ENCODE results near the gene WDFY4. TPM values are rescaled to one million over a fixed set of nuclear protein-coding genes. Genes with fewer than 3 reads are reported as not detected.

WDFY4 gene
- total RNA-seq, 1 experiment from 2014 or later: not detected

GRCh38 chr10:48784031-48784430, 99.4 kb downstream of the WDFY4 start:
- TF ChIP-seq CTCF (conservative IDR thresholded peaks at IDR 0.05) (no peak), EZH2 (IDR thresholded peaks at IDR 0.05; ENCODE audit: low read depth) (no peak)
- no peak overlapping the region for H3K27ac ChIP-seq
- CTCF ChIA-PET: no interaction called here
- no TSS peak for BruUV-seq (replicated peaks)
- H3K9me3 ChIP-seq (ENCODE audit: insufficient read depth, low read depth): no peaks in the 10 kb centered on the region
- intact Hi-C loops (cut with micrococcal nuclease; ENCODE audit: unreplicated experiment): no loop called here
- no peak for DNase-seq
- H4K20me1 ChIP-seq (ENCODE audit: insufficient read depth): no peaks in the 10 kb centered on the region
- no peaks in the 10 kb centered on the region for H3K79me2 ChIP-seq (ENCODE audit: low read depth)
- H3K27me3 ChIP-seq (ENCODE audit: insufficient read depth, low read depth): peaks cover 34% of the 10 kb centered on the region
- H3K4me2 ChIP-seq: no peak overlapping the region
- no peak overlapping the region for H3K4me3 ChIP-seq
- H2AFZ ChIP-seq: no peak overlapping the region
- no peaks in the 10 kb centered on the region for H3F3A ChIP-seq (ENCODE audit: insufficient read depth, low read depth)
- no peaks in the 10 kb centered on the region for H3K4me1 ChIP-seq (replicated peaks; ENCODE audit: insufficient read depth)
- H3K9me2 ChIP-seq (ENCODE audit: insufficient read depth): no peaks in the 10 kb centered on the region
- POLR2A ChIA-PET (ENCODE audit: unreplicated experiment): interaction anchor here (0.7 kb wide), 1 partner anchor 11 kb away, joined by 3 read pairs; no protein-coding TSS in a partner anchor
- H3K36me3 ChIP-seq (ENCODE audit: low read depth): no peaks in the 10 kb centered on the region

GRCh38 chr10:48785796-48786195, 101.1 kb downstream of the WDFY4 start:
- H3K9me2 ChIP-seq (ENCODE audit: insufficient read depth): no peaks in the 10 kb centered on the region
- BruUV-seq (replicated peaks): no TSS peak

GRCh38 chr10:48786606-48787282, 102.1 kb downstream of the WDFY4 start:
- H3K27me3 ChIP-seq (ENCODE audit: insufficient read depth, low read depth): peaks cover 57% of the 10 kb centered on the region
- CTCF ChIA-PET: no interaction called here
- intact Hi-C loops (cut with micrococcal nuclease; ENCODE audit: unreplicated experiment): no loop called here
- no peaks in the 10 kb centered on the region for H3K9me3 ChIP-seq (ENCODE audit: insufficient read depth, low read depth)
- H2AFZ ChIP-seq: no peak overlapping the region
- H3F3A ChIP-seq (ENCODE audit: insufficient read depth, low read depth): no peaks in the 10 kb centered on the region
- no peak overlapping the region for H3K4me3 ChIP-seq
- no peaks in the 10 kb centered on the region for H4K20me1 ChIP-seq (ENCODE audit: insufficient read depth)
- POLR2A ChIA-PET (ENCODE audit: unreplicated experiment): no interaction called here
- no peak for DNase-seq
- BruUV-seq (replicated peaks): no TSS peak
- H3K79me2 ChIP-seq (ENCODE audit: low read depth): no peaks in the 10 kb centered on the region
- H3K4me2 ChIP-seq: no peak overlapping the region
- H3K27ac ChIP-seq: no peak overlapping the region
- no peaks in the 10 kb centered on the region for H3K4me1 ChIP-seq (replicated peaks; ENCODE audit: insufficient read depth)
- H3K9me2 ChIP-seq (ENCODE audit: insufficient read depth): no peaks in the 10 kb centered on the region
- no peaks in the 10 kb centered on the region for H3K36me3 ChIP-seq (ENCODE audit: low read depth)
- TF ChIP-seq EZH2 (IDR thresholded peaks at IDR 0.05; ENCODE audit: low read depth): no peak
- no peak for TF ChIP-seq CTCF (conservative IDR thresholded peaks at IDR 0.05)

More at GRCh38 chr10:48785796-48786195, 101.1 kb downstream of the WDFY4 start:
- H3F3A ChIP-seq (ENCODE audit: insufficient read depth, low read depth): no peaks in the 10 kb centered on the region
- H4K20me1 ChIP-seq (ENCODE audit: insufficient read depth): no peaks in the 10 kb centered on the region
- no peak overlapping the region for H3K4me3 ChIP-seq
- POLR2A ChIA-PET (ENCODE audit: unreplicated experiment): no interaction called here
- H3K27me3 ChIP-seq (ENCODE audit: insufficient read depth, low read depth): peaks cover 48% of the 10 kb centered on the region
- H2AFZ ChIP-seq: no peak overlapping the region
- H3K4me1 ChIP-seq (replicated peaks; ENCODE audit: insufficient read depth): no peaks in the 10 kb centered on the region
- H3K4me2 ChIP-seq: no peak overlapping the region
- DNase-seq: no peak
- H3K27ac ChIP-seq: no peak overlapping the region
- intact Hi-C loops (cut with micrococcal nuclease; ENCODE audit: unreplicated experiment): no loop called here
- CTCF ChIA-PET: no interaction called here
- no peaks in the 10 kb centered on the region for H3K36me3 ChIP-seq (ENCODE audit: low read depth)
- no peak for TF ChIP-seq EZH2 (IDR thresholded peaks at IDR 0.05; ENCODE audit: low read depth)
- no peak for TF ChIP-seq CTCF (conservative IDR thresholded peaks at IDR 0.05)
- no peaks in the 10 kb centered on the region for H3K79me2 ChIP-seq (ENCODE audit: low read depth)
- H3K9me3 ChIP-seq (ENCODE audit: insufficient read depth, low read depth): no peaks in the 10 kb centered on the region

All from PC-9 (cell line).